ENCODE data around the gene ZSWIM4. TPM values are rescaled to one million over a fixed set of nuclear protein-coding genes. Genes with fewer than 3 reads are reported as not detected.

Gene ZSWIM4
- polyA plus RNA-seq, 1 donor from 2014 or later, result 4.7 TPM

DNA sequence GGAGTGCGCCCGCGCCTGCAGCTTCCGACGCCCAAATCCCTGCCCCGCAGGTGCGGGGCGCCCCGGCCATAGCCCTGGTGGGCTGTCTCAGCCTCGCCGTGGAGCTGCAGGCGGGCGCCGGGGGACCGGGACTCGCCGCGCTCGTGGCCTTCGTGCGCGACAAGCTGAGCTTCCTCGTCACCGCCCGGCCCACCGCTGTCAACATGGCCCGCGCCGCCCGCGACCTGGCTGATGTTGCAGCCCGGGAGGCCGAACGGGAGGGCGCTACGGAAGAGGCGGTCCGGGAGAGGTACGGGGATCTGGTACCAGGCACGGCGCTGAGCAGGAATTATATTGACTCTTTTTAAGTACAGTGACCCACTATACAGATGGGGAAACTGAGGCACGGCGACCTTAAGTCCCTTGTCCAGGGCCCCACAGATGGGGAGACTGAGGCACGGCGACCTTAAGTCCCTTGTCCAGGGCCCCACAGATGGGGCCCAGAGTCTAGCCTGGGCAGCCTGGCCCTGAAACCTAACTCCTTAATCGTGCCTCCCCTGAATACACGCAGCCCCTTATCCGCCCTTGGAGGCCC, 30.3 kb upstream of the ZSWIM4 start:
- Histone ChIP-seq H3K9me3 (ENCODE audit: low read length) (no peaks in the 10 kb centered on the region), H4K20me1 (ENCODE audit: insufficient read depth) (no peaks in the 10 kb centered on the region), H3K9me2 (ENCODE audit: insufficient read depth, low read length) (no peaks in the 10 kb centered on the region), H3K4me3 (ENCODE audit: low read length) (peak overlapping the region; percentile 83), H2AFZ (ENCODE audit: low read depth, low read length) (no peak overlapping the region), H3K27me3 (ENCODE audit: insufficient read depth, low read depth, low read length) (no peaks in the 10 kb centered on the region), H3K36me3 (ENCODE audit: insufficient read depth, low read length) (no peaks in the 10 kb centered on the region), H3K27ac (ENCODE audit: low read length) (no peak overlapping the region), H3K9ac (ENCODE audit: low read length) (peak overlapping the region; percentile 65), H3K4me2 (ENCODE audit: low read length) (peak overlapping the region; percentile 51), H3F3A (ENCODE audit: insufficient read depth, low read length, poor library complexity, severe bottlenecking) (peaks cover 4% of the 10 kb centered on the region), H3K79me2 (replicated peaks; ENCODE audit: insufficient read depth, low read length) (no peaks in the 10 kb centered on the region)
- TF ChIP-seq MXI1 (conservative IDR thresholded peaks at IDR 0.05; ENCODE audit: poor library complexity, severe bottlenecking) (peak; percentile 18), POLR2AphosphoS5 (IDR thresholded peaks at IDR 0.05) (no peak)

DNA sequence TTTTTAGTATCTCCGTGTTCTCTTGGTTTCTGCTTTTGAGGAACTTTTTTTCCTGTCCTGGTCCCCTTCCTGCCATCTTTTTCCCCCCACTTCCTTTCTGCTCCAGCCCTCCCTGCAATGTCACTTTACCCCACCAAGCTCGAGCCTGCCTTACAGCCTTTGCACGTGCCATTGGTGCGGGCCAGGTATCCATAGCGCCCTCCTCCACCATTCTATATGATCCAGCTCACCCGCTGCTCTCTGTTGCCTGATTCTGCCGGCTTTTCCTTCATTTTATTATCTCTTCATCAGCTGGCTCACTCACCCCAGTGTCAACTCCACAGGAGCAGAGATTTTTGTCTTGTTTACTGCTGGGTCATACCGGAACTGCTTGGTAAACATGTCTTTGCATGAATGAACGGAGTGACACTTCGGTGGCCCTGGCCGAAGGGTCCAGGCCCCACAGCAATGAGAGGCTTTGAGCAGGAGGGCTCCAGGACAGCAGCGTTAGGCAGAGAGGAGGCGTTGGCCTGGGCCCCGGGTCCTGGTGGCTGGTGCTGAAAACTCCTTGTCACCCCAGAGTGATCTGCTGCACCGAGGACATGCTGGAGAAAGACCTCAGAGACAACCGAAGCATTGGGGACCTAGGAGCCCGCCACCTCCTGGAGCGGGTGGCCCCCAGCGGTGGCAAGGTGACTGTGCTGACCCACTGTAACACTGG, 29.7 kb upstream of the ZSWIM4 start:
- TF ChIP-seq, protein P1, sequence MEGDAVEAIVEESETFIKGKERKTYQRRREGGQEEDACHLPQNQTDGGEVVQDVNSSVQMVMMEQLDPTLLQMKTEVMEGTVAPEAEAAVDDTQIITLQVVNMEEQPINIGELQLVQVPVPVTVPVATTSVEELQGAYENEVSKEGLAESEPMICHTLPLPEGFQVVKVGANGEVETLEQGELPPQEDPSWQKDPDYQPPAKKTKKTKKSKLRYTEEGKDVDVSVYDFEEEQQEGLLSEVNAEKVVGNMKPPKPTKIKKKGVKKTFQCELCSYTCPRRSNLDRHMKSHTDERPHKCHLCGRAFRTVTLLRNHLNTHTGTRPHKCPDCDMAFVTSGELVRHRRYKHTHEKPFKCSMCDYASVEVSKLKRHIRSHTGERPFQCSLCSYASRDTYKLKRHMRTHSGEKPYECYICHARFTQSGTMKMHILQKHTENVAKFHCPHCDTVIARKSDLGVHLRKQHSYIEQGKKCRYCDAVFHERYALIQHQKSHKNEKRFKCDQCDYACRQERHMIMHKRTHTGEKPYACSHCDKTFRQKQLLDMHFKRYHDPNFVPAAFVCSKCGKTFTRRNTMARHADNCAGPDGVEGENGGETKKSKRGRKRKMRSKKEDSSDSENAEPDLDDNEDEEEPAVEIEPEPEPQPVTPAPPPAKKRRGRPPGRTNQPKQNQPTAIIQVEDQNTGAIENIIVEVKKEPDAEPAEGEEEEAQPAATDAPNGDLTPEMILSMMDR (IDR thresholded peaks at IDR 0.05; ENCODE audit: poor library complexity, severe bottlenecking), result no peak
- TF ChIP-seq EP300 (conservative IDR thresholded peaks at IDR 0.05; ENCODE audit: poor library complexity, severe bottlenecking), result no peak
- no peak for TF ChIP-seq POLR2AphosphoS5 (IDR thresholded peaks at IDR 0.05)
- no peak for TF ChIP-seq SMC3 (conservative IDR thresholded peaks at IDR 0.05; ENCODE audit: poor library complexity)
- no peak for TF ChIP-seq MXI1 (conservative IDR thresholded peaks at IDR 0.05; ENCODE audit: poor library complexity, severe bottlenecking)
- TF ChIP-seq, protein P2, sequence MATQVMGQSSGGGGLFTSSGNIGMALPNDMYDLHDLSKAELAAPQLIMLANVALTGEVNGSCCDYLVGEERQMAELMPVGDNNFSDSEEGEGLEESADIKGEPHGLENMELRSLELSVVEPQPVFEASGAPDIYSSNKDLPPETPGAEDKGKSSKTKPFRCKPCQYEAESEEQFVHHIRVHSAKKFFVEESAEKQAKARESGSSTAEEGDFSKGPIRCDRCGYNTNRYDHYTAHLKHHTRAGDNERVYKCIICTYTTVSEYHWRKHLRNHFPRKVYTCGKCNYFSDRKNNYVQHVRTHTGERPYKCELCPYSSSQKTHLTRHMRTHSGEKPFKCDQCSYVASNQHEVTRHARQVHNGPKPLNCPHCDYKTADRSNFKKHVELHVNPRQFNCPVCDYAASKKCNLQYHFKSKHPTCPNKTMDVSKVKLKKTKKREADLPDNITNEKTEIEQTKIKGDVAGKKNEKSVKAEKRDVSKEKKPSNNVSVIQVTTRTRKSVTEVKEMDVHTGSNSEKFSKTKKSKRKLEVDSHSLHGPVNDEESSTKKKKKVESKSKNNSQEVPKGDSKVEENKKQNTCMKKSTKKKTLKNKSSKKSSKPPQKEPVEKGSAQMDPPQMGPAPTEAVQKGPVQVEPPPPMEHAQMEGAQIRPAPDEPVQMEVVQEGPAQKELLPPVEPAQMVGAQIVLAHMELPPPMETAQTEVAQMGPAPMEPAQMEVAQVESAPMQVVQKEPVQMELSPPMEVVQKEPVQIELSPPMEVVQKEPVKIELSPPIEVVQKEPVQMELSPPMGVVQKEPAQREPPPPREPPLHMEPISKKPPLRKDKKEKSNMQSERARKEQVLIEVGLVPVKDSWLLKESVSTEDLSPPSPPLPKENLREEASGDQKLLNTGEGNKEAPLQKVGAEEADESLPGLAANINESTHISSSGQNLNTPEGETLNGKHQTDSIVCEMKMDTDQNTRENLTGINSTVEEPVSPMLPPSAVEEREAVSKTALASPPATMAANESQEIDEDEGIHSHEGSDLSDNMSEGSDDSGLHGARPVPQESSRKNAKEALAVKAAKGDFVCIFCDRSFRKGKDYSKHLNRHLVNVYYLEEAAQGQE (IDR thresholded peaks at IDR 0.05; ENCODE audit: borderline replicate concordance), result no peak
- TF ChIP-seq TAF1 (IDR thresholded peaks at IDR 0.05; ENCODE audit: low read depth), result no peak
- H4K20me1 ChIP-seq (ENCODE audit: insufficient read depth), result no peaks in the 10 kb centered on the region
- peak overlapping the region; percentile 51 for H3K4me2 ChIP-seq (ENCODE audit: low read length)
- H3K27me3 ChIP-seq (ENCODE audit: insufficient read depth, low read depth, low read length), result no peaks in the 10 kb centered on the region
- no peaks in the 10 kb centered on the region for H3K79me2 ChIP-seq (replicated peaks; ENCODE audit: insufficient read depth, low read length)
- H3K9me3 ChIP-seq (ENCODE audit: low read length), result no peaks in the 10 kb centered on the region
- peak overlapping the region; percentile 65 for H3K9ac ChIP-seq (ENCODE audit: low read length)
- H3K4me3 ChIP-seq (ENCODE audit: low read length), result peak overlapping the region; percentile 83
- H2AFZ ChIP-seq (ENCODE audit: low read depth, low read length), result no peak overlapping the region
- H3F3A ChIP-seq (ENCODE audit: insufficient read depth, low read length, poor library complexity, severe bottlenecking), result peaks cover 4% of the 10 kb centered on the region
- no peak overlapping the region for H3K27ac ChIP-seq (ENCODE audit: low read length)
- no peaks in the 10 kb centered on the region for H3K9me2 ChIP-seq (ENCODE audit: insufficient read depth, low read length)
- H3K36me3 ChIP-seq (ENCODE audit: insufficient read depth, low read length), result no peaks in the 10 kb centered on the region

DNA sequence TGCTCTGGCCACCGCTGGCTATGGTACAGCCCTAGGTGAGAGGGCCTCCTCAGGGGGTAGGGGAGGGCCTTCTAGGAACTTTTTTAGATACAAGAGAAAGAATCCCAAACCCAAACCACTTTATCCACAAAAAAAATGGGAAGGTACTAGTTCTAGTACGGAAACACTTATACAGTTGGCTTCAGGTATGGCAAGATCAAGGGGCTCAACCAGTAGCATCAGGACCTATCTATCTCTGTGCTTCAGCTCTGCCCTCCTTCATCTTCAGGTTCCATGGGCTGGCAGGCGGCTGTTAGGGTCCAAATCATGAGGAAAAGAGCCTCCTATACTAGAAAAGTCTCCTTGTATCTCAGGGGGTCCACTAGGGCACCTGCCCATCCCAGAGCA, 29.2 kb upstream of the ZSWIM4 start:
- Histone ChIP-seq H3K27ac (ENCODE audit: low read length) (no peak overlapping the region), H3K27me3 (ENCODE audit: insufficient read depth, low read depth, low read length) (no peaks in the 10 kb centered on the region), H3K4me3 (ENCODE audit: low read length) (no peak overlapping the region), H3F3A (ENCODE audit: insufficient read depth, low read length, poor library complexity, severe bottlenecking) (peaks cover 4% of the 10 kb centered on the region), H3K9ac (ENCODE audit: low read length) (no peak overlapping the region), H3K9me2 (ENCODE audit: insufficient read depth, low read length) (no peaks in the 10 kb centered on the region), H3K4me2 (ENCODE audit: low read length) (no peak overlapping the region), H4K20me1 (ENCODE audit: insufficient read depth) (no peaks in the 10 kb centered on the region), H3K36me3 (ENCODE audit: insufficient read depth, low read length) (no peaks in the 10 kb centered on the region), H3K79me2 (replicated peaks; ENCODE audit: insufficient read depth, low read length) (no peaks in the 10 kb centered on the region), H2AFZ (ENCODE audit: low read depth, low read length) (no peak overlapping the region), H3K9me3 (ENCODE audit: low read length) (no peaks in the 10 kb centered on the region)
- no peak for TF ChIP-seq RAD21 (conservative IDR thresholded peaks at IDR 0.05)
- TF ChIP-seq EZH2 (IDR thresholded peaks at IDR 0.05; ENCODE audit: borderline replicate concordance, insufficient read depth, low read length, poor library complexity, severe bottlenecking), result no peak
- TF ChIP-seq, protein P2 (IDR thresholded peaks at IDR 0.05; ENCODE audit: borderline replicate concordance), result no peak
- TF ChIP-seq SMC3 (conservative IDR thresholded peaks at IDR 0.05; ENCODE audit: poor library complexity), result no peak
- no peak for TF ChIP-seq POLR2AphosphoS5 (IDR thresholded peaks at IDR 0.05)
- TF ChIP-seq MXI1 (conservative IDR thresholded peaks at IDR 0.05; ENCODE audit: poor library complexity, severe bottlenecking), result no peak
- TF ChIP-seq TAF1 (IDR thresholded peaks at IDR 0.05; ENCODE audit: low read depth), result no peak
- TF ChIP-seq EP300 (conservative IDR thresholded peaks at IDR 0.05; ENCODE audit: poor library complexity, severe bottlenecking), result no peak

Measured in neural cell (in vitro differentiated cells).